HG03558 (cell line): ENCODE data around the gene A1CF.

Experiments used
- ATAC-seq: cut with Tn5 transposase; IDR thresholded peaks from one replicate; pipeline ENCODE4 v1.9.1; 2021; ENCODE audit warnings: moderate number of reproducible peaks; ENCODE audit not compliant: unreplicated experiment; ENCODE audit errors: extremely low read depth

Gene A1CF

GRCh38 chr10:50866317-50866716 lies 19.1 kb downstream of the A1CF start:
- no peak for ATAC-seq

- ATAC-seq, result no peak
Measured at GRCh38 chr10:50862719-50863118, 22.7 kb downstream of the A1CF start.

- no peak for ATAC-seq
Measured at GRCh38 chr10:50861370-50861769, 24.1 kb downstream of the A1CF start.

- no peak for ATAC-seq
Measured at GRCh38 chr10:50857579-50857978, 27.8 kb downstream of the A1CF start.

GRCh38 chr10:50855461-50855860 lies 30.0 kb downstream of the A1CF start:
- ATAC-seq, result no peak

GRCh38 chr10:50855015-50855414 lies 30.4 kb downstream of the A1CF start:
- ATAC-seq, result no peak

- ATAC-seq, result no peak
Measured at GRCh38 chr10:50853557-50853956, 31.9 kb downstream of the A1CF start.

- ATAC-seq, result no peak
Measured at GRCh38 chr10:50851884-50852671, 33.3 kb downstream of the A1CF start.

- no peak for ATAC-seq
Measured at GRCh38 chr10:50850578-50851230, 34.7 kb downstream of the A1CF start.

GRCh38 chr10:50846753-50847152 lies 38.7 kb downstream of the A1CF start:
- no peak for ATAC-seq

GRCh38 chr10:50837095-50837494 lies 48.3 kb downstream of the A1CF start:
- ATAC-seq, result no peak

GRCh38 chr10:50832171-50832751 lies 53.2 kb downstream of the A1CF start:
- no peak for ATAC-seq

- ATAC-seq, result no peak
Measured at GRCh38 chr10:50830066-50830465, 55.4 kb downstream of the A1CF start.

- no peak for ATAC-seq
Measured at GRCh38 chr10:50824782-50825181, 60.6 kb downstream of the A1CF start.

GRCh38 chr10:50823789-50824188 lies 61.6 kb downstream of the A1CF start:
- no peak for ATAC-seq

GRCh38 chr10:50809596-50809995 lies 75.8 kb downstream of the A1CF start:
- ATAC-seq, result no peak

- ATAC-seq, result no peak
Measured at GRCh38 chr10:50807851-50808776, 77.3 kb downstream of the A1CF start.

- ATAC-seq, result no peak
Measured at GRCh38 chr10:50805981-50806622, 79.3 kb downstream of the A1CF start.

GRCh38 chr10:50799595-50799994 lies 85.8 kb downstream of the A1CF start:
- ATAC-seq, result no peak

GRCh38 chr10:50798297-50798696 lies 87.1 kb downstream of the A1CF start:
- no peak for ATAC-seq
